GM18858 (cell line): Measurements from ENCODE around the gene VPS33A.
"Not testable (repeated sequence)": the region's sequence is repeated elsewhere in the genome, so short reads cannot be mapped to it uniquely, and the experiment has no call there.

Experiments
- ATAC-seq: cut with Tn5 transposase; IDR thresholded peaks from one replicate; pipeline ENCODE4 v1.9.1; 2021; ENCODE audit not compliant: unreplicated experiment

The VPS33A gene

DNA sequence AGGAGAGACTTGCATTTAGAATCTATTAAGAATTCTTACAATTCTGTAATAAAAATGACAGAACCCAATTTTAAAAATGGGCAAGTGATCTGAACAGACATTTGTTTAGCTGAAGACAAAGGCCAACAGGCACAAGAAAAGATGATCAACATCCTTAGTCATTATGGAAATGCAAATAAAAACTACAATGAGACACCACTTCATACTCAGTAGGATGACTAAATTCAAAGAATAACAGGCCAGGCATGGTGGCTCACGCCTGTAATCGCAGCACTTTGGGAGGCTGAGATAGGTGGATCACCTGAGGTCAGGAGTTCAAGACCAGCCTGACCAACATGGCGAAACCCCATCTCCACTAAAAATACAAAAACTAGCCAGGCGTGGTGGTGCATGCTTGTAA lies 7.8 kb downstream of the VPS33A start:
- ATAC-seq: not testable (repeated sequence)

DNA sequence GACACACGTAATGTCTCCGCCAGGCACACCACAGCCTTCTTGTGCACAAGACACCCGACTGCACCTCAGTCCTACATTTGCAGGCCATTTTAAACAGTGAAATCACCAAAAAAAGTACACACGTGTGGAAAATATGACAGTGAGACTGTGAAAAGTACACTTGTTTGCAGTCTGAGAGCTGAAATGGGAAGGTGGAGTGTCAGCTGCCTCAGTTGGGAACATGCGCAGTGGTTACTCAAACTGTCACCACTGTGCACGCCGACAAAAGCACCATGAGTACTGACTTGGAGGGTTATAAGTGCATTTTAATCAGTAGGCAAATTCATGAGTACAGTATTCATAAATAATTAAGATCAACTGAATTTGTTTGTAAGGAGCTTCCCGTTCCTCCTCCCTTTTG lies 15.8 kb downstream of the VPS33A start:
- no peak for ATAC-seq

DNA sequence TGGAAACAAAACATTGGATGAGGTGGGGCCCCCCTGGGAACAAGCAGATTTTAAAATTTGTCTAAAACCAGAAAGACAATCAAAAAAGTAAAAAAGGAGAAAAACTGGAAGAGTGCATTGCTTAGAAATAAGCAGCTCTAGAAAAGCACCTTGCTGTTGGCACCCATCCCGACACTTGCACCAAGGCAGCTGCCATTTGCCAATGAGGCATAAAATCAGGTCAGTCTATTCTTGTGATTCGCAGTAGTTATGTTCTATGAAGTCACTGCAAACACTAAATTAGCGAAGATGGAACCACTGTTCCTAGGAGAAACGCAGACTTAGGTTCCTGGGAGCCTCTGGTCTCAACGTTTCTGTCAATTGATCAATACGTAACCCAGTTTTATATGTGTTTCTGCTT lies 16.2 kb downstream of the VPS33A start:
- ATAC-seq: no peak

DNA sequence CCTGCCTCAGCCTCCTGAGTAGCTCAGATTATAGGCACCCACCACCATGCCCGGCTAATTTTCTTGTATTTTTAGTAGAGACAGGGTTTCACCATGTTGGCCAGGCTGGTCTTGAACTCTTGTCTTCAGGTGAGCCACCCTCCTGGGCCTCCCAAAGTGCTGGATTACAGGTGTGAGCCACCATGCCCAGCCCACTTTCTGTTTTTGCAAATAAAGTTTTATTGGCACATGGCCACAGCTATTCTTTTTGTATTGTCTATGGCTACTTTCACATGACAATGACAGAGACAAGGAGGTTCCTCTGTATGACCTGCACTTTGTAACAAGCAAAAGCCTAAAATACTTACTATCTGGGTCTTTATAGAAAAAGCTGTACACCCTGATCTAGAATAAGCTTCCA lies 20.7 kb downstream of the VPS33A start:
- no peak for ATAC-seq

DNA sequence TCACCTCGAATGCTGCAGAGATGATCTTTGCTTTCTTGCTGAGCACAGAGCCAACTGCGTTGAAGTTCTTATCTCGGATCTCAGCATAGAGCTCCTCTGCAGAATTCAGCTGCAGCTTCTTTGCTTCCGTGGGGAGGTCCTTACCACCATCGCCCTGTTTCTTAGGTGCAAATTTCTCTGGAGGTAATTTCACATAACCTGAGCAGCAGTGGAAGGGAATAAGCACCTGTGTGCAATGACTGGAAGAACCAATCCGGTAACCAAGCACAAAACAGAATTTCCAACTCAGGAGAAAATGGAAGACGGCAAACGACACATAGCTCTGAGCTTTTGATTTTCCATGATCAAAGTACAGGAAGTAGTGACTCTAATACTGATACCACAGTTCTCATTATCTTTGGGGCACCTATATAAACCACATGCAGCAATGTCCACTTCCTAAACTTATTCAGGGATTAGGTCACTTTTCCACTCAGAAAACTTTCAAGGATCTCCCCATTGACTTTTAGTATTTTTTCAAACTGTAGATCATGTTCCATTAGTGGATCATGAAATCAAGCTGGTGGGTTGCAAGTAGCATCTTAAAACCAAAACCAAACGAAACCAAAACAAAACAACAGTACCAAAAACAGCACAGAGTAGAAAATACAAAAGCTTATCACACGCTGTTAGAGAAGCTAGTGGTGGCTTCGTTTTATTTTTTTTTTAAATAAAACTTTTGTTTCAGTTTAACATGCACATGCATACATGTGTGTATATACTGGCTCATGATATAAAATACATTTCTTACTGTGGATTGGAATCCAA lies 21.5 kb downstream of the VPS33A start:
- ATAC-seq: no peak

DNA sequence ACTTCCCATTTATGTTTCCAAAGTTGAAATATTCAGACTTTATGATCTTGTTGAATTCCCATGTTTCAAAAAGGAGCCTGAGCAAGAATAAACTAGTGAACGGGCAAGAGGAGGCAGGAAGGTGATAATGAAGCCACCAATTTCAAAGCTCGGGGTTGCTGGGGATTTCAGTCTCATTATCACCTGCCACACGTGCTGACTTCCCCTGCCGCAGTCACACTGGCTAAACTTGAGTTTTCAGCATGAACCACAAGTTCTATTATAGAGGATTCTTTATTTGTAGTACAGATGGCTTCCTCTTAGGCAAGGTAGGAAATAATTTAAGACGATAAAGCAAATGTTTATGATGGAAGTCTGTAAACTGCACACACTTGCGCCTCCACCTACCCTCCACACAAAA lies 22.3 kb downstream of the VPS33A start:
- ATAC-seq: no peak

DNA sequence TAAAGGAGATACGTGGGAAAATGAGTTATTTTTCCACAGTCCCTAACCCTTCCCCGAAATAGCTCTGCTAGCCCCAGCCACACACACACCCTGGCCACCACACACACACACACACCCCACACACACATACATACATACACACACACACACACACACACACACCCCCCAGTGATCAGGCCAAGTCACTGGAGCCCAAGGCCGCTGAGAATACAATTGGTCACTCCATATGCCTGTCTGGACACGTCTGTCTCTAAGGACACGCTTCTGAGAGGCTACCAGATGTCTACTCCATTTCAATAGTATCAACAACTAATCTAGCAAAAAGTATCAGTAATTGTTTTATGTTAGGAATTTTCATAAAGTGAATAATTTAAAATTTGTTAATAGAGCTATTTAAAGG lies 27.4 kb downstream of the VPS33A start:
- ATAC-seq: no peak

DNA sequence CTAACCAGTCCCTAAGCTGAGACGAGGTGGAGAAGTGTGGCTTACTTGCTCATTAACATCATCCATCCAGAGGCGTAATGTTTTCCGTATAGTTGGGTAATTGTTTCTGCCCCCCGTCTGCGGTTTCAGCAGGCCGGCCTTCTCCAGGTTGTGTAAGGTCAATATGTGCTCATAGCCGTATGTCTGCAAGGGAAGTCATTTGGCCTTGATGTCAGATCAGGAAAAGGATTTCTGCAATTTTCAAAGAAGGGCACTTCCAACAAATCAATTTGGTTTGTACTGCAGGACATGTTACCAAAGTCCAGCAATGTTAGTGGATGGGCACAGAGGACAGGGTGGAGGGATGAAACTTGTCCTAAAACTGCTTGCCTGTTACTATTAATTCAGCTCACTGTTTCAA lies 30.6 kb downstream of the VPS33A start:
- no peak for ATAC-seq

DNA sequence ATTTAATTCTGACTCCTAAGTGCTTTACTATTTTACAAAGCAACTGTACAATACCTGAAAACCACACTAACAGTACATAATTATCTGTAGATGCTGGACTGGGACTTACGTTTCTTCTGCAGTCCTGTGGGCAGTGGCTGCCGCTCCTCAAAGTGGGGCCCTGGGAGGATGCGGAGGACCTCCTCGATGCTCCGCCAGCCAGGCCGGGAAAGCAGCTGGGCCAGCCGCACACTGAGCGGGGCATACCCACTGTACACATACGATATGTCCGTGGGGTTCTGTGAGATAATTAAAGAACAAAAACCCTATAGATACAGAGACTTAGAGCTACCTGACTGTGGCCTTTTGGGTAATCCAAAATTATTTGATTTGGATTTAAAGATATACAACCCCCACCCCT lies 33.6 kb downstream of the VPS33A start:
- no peak for ATAC-seq

DNA sequence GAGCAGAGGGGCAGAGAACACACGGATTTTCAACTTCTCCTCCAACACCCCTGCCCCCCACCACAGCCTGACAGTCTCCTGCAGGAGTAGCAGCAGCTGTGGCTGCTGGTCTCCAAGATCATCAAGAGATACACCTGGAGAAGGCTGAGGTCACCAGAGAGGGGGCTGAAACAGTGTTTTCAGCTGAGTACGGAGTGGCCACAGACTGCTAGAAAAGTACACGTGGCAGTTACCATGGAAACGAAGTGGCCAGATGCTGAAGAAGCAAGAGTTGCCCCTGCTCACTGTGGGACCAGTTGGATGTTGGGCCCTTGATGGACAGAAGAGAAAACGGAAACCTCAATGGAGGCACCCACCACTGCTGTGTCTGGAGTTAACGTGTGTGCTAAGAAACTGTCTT lies 35.5 kb downstream of the VPS33A start:
- ATAC-seq: no peak

DNA sequence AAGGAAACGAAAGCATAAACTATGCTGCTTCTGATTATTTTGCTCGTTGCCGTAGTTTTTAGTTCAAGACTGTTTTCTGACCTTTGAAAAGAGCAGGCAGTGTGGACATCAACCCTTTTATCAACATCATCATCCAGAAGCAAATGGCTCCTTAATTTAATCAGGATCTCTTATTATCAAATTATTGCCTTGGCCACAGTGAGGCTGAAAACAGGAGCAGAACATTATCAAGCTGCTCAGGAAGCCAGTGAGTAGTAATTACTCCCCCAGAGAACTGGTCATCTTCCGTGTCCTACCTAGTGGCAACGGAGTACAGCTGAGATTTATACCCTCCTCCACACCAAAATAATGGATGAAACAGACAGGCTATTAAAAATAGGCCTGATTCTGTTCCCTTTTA lies 38.2 kb downstream of the VPS33A start:
- ATAC-seq: no peak

DNA sequence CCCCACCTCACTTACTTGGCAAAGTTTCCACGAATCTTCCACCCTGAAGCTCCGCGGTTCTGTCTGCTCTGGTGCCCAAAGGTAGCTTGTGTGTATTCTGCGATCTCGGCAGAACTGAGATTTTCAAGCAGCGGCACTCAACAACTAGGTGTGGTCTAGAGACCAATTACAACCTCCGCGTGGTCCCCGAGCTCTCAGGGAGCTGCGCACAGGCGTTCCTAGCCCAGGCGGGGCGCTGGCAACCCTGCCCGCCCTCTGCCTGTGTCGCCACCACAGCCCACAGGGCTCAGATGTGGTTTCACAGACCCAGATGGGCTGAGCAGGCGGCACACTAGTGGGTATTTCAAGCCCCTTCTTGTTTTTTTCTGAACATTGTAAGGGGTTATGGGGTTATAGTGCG lies 39.0 kb downstream of the VPS33A start:
- ATAC-seq: no peak

DNA sequence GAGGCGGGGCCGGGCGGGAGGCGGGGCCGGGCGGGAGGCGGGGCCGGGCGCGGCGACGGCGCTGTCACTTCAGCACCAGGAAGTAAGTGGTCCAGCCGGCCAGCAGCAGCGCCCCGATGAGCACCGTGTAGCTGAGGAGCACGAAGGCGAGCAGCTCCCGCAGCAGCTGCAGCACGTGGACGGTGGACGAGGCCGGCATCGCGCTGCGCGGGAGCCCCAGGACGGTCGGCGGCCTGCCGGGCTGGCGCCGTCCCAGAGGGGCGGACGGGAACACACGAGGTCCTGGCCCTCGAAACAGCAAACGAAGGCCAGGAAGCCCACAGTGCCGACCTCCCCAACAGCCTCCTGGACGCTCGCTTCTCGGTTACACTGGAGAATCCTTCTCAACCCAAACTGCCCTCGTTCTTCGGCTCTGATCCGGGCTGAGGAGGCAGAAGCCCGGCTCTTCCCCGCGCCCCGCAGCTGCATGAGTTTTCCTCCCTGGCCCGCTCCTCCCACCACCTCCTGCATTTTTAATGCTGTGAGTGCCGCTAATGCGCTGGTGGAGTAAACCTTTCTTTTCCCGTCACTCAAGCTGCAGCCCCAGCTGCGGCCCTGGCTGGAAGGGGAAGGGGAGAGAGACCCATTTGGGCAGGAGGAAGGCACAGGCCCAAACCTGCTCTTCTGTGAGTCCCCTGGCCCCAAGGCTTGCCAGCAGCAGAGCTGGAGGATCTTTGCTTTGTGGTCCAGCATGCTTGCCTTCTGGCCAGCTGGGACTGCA lies 39.7 kb downstream of the VPS33A start:
- no peak for ATAC-seq

DNA sequence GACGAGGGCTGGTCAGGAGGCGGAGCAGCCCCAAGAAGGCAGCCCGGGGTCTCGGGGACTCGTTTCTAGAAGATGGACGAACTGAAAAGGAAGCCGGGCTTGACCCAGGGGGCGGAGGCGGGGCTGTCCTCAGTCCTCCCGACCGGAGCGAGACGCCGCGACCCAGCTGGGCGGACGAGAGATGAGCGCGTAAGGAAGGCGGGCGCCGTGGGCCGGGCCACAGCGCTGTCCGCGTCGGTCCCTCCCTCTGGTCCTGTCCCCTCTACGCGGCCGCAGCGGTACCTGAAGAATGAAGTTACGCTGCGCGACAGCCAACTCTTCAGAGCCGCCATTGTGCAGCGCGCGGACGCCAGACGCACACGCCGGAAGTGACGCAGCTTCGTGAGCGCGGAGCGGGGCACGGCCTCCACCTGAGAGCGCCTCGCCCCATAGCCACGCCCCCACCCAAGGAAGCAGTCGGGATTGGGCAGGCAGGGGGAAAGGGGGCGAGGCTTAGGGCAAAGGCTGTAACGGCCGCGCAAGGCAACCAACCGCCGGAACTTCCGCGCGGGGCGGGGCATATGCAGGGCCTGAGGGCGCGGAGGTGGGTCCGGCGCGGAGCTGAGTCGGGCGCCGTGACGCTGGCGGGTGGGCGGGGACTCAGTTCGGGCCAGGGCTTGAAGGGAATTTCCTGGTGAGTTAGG lies 40.5 kb downstream of the VPS33A start, which contains the start of gene DIABLO:
DIABLO (minus strand) TSS at position 370 of the 683 bp plus-strand sequence; CDS start at position 332, 38 bp downstream.
- peak; percentile 83 for ATAC-seq

DNA sequence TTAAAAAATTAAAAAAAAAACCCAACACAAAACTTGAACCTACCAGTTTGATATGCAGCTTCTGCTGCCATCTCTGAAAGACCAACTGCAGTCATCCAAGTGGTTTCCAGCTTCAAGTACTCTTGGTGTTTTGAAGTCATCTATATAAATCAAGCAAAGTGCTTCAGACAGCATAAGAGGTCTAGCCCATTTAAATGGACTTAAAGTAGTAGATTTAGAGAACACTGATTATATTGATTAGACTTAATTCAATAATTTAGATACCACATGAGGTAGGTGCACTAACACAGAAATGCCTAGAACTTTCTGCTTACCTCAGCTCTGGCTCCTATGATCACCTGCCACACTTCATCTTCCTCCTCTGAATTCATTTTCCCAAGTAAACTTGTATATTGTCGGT lies 49.8 kb downstream of the VPS33A start:
- no peak for ATAC-seq

DNA sequence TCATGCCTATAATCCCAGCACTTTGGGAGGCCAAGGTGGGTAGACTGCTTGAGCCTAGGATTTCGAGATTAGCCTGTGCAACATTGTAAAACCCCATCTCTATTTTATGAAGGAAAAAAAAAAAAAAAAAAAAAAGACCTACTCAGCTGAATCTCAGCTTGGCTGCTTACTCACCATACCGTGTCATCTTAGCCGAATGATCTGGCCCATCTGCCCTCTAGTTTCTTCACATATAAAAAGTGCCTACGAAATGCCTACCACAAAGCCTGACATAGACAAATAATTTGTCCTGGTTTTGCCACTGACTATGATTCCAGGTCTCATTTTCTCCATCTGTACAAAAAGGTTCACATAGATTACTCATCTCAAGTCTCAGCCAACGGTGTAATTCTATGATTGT lies 50.5 kb downstream of the VPS33A start:
- ATAC-seq: no peak

DNA sequence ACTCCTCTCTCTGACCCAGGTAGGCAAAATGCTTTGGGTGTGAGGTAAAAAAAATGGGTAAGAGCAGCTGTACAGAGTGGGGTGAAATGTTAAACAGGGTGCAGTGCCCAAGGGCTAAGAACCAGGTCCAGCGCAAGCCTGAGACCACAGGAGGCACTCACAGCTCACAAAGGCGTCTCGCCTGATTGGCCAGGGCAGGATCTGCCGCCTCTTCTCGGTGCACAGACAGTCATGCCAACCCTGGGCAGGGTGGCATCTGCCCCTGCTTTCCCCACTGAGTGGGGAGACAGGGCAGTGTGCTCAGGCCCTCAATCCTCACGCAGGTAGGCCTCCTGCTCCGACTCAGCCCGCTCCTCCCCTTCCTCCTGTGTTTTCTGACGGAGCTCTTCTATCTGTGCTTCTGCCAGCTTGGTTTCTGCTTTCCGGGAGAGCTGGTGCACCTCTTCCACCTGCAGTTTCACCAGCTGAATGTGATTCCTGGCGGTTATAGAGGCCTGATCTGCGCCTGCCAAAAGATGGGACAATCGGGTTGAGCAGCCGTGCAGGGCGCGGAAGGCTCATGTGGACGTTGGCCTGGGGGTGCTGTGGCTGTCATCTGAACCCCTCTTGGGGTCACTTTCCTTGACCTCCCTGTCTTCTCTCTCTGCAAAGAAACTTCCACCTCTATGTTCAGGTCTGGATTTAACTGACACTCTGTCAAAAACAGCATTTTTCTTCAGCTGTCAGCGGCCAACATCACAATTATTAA lies 58.0 kb downstream of the VPS33A start:
- no peak for ATAC-seq

DNA sequence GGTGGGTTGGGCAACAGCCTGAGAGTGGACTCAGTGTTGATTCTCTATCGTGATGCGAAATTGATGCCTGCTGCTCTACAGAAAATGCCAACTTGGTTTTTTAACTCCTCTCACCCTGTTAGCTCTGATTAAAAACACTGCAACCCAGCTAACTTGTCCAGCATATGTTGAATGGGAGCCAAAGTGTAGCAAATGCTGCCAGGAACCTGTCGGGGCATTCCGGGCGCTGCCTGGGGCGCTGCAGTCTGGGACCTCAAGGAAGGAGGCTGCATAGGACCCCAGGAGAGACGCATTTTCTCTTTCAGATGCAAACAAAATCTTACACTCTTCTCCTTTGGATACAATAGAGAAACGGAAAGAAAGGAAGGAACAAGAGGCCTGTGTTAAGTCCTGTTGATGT lies 58.9 kb downstream of the VPS33A start:
- ATAC-seq: no peak

DNA sequence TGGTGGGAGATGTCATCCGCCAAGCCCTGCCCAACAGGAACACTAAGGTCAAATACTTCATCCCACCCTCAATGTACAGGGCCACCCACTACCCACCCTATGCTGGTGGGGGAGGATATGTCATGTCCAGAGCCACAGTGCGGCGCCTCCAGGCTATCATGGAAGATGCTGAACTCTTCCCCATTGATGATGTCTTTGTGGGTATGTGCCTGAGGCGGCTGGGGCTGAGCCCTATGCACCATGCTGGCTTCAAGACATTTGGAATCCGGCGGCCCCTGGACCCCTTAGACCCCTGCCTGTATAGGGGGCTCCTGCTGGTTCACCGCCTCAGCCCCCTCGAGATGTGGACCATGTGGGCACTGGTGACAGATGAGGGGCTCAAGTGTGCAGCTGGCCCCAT lies 59.3 kb downstream of the VPS33A start:
- no peak for ATAC-seq

DNA sequence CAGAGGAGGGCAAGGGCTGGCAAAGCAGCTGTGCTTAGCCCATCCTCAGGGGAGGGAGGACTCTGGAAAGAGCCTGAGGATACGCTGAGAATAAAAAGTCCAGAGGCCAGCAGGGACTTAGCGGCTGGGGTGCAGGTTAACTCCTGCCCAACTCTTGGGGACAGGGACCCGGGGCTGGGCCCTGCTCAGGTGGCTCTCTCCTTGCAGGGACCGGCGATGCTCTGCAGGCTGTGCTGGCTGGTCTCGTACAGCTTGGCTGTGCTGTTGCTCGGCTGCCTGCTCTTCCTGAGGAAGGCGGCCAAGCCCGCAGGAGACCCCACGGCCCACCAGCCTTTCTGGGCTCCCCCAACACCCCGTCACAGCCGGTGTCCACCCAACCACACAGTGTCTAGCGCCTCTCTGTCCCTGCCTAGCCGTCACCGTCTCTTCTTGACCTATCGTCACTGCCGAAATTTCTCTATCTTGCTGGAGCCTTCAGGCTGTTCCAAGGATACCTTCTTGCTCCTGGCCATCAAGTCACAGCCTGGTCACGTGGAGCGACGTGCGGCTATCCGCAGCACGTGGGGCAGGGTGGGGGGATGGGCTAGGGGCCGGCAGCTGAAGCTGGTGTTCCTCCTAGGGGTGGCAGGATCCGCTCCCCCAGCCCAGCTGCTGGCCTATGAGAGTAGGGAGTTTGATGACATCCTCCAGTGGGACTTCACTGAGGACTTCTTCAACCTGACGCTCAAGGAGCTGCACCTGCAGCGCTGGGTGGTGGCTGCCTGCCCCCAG lies 60.0 kb downstream of the VPS33A start:
- no peak for ATAC-seq
